GM20431 (cell line): Measurements from ENCODE around the gene IL17RD.

Source experiments
- in situ Hi-C: fragments of 300-500 bp; cut with MseI, MboI; formaldehyde crosslinking; loops from one replicate; pipeline ENCODE4 v1.15.0; 2020; ENCODE audit warnings: low sequenced_read_pairs; ENCODE audit not compliant: unreplicated experiment

IL17RD gene

GRCh38 chr3:57160076-57160764, 4.9 kb downstream of the IL17RD start:
- in situ Hi-C loops = no loop called here

- in situ Hi-C loops = no loop called here
Observed at GRCh38 chr3:57158813-57159738, 6.1 kb downstream of the IL17RD start.

DNA sequence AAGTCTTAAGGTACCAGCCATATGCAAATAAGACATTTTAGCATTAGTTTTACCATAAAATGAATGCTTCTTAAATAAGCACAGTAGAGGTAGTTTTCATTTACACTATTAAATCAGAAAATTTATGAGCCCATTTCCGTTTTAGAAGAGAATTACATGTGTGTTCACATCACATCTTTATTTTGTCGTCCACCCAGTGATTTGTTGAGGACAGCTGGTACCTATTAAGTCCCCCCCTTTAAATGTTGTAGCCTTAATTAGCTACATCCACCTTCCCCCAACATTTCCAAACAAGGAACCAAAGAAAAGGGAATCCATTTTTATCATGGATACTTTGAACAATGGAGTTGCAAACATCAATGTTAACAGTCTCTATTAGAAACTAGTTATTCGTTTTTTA, 6.8 kb downstream of the IL17RD start:
- in situ Hi-C loops = no loop called here

DNA sequence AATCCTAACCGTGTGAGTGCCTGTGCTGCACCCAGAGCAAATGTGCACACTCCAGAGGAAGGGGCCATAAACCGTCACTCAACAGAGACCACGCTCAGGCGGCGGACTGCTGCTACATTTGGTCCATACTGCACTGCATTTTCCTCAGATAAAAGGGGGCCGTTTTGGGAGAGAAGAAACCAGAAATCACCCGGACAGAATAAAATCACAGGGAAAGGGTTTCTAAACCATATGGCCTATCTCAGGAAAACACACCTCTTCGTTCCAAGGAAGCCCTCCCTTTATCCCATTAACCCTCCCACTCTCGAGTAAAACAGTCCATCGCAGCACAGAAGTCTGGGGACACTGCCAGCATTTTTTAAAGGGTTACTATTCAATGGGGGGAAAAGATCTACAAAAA, 7.6 kb downstream of the IL17RD start:
- in situ Hi-C loops = no loop called here

GRCh38 chr3:57155310-57155643, 9.9 kb downstream of the IL17RD start:
- in situ Hi-C loops = no loop called here

GRCh38 chr3:57154470-57155309, 10.5 kb downstream of the IL17RD start:
- in situ Hi-C loops = no loop called here

DNA sequence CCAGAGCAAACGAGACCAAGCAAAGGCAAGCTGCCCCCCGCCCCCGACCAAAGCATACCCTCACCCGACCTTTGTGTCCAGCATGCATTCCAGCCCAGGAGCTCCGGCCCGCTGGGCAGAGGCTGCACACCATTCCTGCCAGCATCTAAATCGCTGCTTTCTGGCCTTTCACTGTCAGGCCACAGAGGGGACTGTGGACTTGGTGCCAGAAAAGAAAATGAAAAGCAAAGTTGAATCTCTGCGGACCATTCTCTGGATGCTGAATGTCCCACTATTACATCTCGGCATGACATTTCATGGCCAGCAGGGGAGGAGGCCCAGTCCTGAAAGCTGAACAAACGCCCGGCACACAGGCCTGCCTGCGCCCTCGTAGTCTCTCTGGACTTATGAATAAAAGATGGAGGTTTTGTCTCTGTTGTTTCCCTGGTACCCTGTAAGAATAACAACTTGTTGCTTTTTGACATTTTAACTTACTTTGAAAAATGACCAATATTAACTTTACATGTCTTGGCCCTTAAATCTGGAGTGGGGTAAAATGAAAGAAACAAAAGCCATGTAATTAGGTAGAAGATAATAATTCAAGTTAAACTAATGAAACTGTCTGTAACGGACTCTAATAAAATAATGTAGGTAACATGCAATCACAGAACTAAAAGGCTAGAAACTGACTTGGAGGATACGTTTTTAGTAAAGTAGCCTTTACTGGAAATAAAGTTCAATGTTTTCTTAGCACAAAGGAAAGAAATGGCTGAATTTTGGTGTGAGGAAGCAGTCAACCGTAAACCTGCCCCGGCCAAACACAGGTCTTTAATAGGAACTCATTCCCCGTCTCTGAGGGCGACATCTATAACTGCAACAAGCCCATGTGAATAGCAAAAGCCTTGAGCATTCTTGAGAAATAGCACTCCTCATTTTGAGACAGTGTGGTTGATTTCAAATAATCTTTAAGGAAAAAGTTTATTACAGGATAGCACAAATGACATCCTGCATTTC, 12.7 kb downstream of the IL17RD start:
- in situ Hi-C loops = no loop called here

DNA sequence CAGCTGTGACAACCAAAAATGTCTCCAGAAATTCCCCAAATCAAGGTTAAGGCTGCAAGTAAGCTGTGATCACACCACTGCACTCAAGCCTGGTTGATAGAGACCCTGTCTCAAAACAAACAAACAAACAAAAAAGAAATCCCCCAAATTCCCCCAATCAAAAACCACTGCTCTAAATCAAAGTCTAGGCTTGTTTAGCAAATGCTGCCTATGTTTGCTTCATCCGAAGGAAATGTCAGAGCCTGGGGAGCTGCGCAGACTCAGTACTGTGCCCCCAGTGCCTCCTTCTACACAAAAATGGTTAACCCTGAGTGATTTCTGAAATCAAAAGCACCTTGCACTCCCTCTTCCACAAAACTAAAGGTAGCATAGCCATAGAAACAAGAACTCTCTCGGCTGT, 13.4 kb downstream of the IL17RD start:
- in situ Hi-C loops = no loop called here

DNA sequence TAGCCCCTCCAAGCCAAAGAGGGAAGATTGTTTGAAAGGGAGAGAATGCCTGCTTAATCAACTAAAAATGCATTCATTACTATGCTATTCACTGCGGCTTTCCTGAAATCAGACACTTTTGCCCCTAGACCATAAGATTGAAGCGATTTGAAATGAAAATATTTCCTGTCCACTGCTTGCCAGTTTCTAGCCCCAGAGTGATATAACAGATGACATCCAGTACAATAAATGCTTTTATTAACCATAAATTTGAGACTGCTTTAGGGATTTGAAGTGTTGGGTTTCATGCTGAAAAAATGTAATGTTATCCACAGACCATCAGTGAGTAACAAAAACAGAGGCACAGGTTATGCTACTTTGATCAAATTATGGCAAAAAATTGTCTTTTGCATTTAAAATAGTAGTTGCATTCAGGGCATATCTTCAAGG, 14.1 kb downstream of the IL17RD start:
- in situ Hi-C loops = no loop called here

GRCh38 chr3:57150113-57150581, 15.0 kb downstream of the IL17RD start:
- in situ Hi-C loops = no loop called here

DNA sequence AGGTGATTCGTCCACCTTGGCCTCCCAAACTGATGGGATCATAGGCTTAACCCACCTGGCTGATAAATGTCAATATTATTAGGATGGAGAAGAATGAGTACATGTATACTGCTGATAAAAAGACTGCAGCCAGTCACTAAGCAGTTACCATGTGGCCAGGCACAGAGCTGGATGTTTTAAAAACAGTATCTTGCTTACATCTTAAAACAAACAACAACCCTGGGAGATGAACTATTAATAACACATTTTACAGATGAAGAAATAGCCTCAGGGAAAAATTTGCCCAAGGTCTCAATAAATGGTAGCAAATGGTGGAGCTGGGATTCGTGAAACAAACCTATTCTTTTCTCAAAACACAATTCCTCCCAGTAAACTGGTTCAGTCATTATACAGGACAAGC, 18.1 kb downstream of the IL17RD start:
- in situ Hi-C loops = no loop called here

DNA sequence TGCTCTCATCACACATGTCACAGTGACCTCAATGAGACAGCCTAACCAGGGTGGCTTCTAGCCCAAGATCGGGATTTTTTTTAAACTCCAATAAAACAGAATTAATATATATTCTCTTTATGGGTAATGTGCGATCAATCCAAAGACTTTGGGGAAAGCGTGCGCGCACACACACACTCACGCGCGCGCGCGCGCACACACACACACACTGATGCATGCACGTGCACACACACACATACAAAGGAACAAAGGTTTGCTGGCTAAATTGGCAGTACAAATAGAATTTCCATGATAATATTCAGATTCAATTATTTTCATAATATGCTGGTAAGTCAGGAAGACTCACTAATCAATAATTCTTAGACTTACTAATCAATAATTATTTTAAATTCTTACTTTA, 19.3 kb downstream of the IL17RD start:
- in situ Hi-C loops = no loop called here

DNA sequence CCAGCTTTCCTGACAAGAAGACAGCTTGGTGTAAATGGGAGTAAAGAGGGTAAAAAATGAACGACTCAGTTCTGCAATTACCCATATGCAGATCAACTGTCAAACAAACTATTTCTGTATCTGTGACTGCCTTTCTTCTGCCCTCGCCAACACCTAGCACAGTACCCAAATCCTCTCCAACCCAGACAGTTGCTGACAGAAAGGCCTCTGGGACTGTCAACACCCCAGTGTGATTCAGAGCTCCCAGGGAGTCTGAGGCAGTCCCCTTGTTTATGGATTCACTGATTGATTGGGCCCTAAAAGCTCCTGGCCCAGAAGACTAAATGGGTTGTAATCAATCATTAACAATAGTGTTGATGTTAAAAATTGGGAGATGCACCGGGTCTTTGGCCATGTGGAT, 20.2 kb downstream of the IL17RD start:
- in situ Hi-C loops = no loop called here

DNA sequence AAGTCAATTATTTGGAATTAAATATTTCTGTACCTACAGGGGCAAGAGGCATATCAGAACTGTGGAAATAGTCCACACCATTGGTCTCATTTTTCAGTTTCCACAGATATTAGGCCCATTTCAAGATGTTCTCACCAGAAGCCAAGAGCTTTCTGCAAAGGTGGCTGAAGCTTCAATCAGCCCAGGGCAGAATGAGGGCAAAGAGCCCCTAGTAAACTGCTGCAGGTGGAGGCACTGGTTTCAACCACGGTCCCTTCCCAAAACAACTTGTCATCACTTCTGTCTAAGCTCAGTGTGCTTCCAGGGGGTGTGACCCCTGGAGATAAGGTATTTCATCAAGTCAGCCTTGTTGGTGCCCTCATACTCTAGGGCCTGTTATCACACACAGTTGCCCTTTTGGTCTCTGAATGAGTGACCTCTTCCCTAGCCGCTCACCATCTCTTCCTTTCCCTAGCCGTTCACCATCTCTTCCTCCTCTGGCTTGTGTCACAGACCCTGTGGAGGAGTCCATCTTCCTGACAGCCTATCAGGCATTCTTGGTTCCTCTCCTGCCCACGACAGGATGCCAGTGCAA, 21.2 kb downstream of the IL17RD start:
- in situ Hi-C loops = no loop called here

DNA sequence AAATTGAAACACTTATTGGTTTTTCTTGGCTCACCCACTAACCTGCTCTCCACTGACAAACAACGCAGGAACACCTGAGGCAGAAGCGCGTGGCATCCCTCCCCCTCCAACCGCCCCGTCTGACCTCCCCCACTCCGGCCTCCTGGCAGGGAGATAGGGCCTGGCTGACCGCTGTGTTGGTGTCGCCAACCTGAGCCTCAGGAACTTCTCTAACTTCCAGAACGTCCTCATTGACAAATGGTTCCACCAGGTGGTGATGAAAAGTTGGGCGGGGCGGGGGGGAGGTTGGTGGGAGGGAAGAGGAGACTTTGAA, 22.8 kb downstream of the IL17RD start:
- in situ Hi-C loops = no loop called here

DNA sequence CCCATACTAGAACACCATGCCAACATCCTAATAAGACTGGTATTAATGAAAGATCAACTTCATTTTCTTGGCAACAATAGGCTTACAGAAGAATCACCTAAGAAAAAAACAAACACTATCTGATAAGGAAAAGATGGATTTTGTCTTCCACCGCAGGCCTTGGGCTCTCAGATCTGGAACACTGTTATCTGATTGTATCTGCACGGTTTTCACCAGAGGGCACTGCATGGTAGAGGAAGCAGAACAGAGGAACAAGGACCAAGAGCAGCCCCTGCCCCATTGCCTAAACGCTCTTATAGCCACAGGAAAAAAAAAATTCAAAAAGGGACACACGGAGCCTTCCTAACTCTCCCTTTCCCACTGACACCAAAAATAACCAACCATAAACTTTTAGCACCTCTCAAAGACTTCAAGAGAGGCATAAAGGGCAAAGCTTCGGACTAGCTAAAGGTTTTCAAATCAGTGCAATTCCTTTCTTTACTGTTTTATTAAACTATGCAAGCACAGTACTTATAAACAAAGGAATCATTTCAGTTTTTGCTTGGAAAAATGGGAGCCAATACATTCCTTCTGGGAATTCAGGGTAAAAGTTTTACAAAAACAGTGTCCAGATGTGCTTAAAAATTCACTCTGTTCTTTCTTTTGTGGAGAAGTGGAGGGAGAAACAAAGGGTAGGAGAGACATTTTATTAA, 23.3 kb downstream of the IL17RD start:
- in situ Hi-C loops = no loop called here

DNA sequence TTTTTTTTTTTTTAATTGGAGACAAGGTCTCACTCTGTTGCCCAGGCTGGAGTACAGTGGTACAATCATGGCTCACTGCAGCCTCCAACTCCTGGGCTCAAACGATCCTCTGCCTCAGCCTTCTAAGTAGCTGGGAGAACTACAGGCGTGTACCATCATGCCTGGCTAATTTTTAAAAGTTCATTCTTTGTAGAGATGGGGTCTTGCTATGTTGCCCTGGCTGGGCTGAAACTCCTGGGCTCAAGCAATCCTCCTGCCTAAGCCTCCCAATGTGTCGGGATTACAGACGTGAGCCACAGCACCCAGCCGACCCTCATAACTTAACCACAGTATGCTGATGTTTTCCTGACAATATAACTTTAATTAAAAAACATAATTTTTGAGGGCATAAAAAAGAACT, 24.3 kb downstream of the IL17RD start:
- in situ Hi-C loops = no loop called here

DNA sequence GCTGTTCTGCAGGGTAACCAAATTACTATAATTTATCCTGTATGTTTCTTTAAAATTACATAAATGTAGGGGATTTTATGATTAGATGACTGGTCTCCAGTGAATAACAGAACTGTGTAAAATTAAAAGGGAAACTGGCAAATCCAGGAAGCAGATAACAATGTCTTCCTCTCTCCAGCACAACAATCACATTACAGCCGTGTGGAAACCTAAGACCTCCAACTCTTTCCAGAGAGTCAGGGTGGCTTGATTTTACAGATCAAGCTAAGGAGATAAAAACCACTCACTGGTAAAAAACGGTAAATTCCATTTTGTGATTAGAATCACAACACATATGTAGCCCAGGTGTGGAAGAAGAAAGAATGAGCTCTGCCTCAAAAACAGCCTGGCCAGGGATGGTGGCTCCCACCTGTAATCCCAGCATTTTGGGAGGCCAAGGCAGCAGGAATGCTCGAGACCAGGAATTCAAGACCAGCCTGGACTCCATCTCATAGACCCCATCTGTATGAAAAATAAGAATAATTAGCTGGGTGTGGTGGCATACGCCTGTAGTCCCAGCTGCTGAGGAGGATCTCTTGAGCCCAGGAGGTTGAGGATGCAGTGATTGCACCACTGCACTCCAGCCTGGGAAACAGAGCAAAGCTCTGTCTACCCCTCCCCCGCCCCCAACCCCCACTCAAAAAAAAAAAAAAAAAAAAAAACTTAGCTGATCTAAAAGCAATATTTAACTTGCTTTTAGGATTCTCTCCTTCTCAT, 29.0 kb downstream of the IL17RD start:
- in situ Hi-C loops = no loop called here
